Stimulated activated CD4-positive, alpha-beta T cell treated with anti-CD3 and anti-CD28 coated beads, Interleukin-12 subunit alpha, Interleukin-12 subunit beta, amount 100 ng/mL, for 24 hours (primary cell): ENCODE measurements around the gene IGFN1.

Experiments used
- DNase-seq, 2 experiments: peaks; one replicate each; pipeline ENCODE4 v3.0.0-alpha.2; 2020; ENCODE audit warnings: low read depth in 2 of 2

The IGFN1 gene

DNA sequence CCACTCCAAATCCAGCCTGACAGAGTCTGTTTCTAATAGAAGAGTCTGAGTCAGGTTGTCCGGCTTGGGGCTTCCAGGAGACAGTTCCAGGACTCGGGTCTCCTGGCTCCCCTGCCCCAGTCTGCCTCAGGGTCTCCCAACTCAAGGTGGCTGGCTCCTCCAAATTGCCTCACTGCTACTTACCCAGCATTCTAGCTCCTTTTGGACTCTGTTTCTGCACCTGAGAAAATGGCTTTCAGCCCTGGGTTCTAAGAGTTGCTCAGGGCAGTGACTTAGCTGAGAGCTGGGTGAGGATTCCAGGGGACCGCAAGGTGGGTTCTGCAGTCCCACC is 5.5 kb upstream of the IGFN1 start:
- no peak for DNase-seq

DNA sequence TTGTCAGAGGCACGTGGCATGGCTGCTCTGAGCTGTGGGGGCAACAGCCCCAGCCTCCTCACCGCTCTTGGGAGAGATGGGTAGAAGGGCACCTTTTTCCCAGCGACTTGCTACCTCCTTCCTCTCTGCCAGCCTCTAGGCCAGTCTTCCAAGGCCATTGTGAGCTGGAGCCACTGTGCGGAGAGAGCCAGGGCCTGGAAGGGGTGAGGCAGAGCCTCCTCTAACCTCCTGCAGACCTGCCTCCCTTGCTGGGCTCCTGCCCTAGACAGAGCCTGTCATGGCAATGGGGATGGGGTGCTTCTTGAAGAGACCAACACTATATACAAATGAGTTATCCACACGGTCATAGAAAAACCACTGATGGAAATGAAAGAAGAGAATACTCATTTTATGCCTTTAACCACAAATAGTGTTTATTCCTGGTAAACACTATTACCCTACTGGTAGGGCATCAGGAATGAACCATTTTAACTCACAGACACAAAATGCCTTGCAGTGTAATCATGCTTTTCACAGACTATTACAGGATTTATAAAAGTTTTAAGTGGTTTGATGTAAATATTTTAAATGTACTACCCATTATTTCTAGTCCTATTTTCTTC is 5.0 kb upstream of the IGFN1 start:
- no peak for DNase-seq

DNA sequence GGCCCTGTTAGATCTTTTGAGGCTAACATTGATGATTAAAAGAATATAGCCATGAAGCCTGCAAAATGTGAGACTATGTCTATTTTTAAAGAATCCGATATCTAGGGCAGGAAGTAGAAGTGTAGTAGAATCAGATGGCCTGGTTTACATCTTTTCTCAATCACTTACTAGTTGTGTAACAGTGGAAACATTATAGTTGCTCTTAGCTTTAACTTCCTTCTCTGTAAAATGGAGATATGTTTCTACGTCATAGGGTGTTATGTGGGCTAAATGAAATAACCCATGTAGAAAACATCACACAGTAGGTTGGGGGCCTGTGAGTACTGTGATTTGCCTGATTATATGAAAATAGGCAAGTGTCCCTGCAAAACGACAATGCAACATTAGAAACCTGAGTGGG is 4.4 kb upstream of the IGFN1 start:
- DNase-seq: no peak

DNA sequence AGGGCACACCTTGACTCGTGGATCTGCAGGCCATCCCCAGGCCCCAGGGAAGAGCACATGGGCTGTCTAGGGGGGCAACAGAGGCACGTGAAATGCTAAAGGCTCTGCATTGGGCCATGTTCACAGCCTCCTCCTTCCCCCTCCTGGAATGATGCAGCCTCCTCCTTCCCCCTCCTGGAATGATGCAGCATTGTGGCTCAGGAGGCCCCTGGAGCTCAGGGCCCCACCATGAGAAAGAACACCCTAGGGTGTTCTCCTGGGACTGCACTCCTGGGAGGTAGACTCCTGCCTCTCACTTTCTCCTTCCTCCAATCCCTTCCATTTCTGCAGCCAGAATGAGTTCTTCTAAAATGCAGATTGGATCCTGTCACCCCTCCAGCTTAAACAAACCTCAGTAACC is 1.5 kb upstream of the IGFN1 start:
- DNase-seq: no peak

DNA sequence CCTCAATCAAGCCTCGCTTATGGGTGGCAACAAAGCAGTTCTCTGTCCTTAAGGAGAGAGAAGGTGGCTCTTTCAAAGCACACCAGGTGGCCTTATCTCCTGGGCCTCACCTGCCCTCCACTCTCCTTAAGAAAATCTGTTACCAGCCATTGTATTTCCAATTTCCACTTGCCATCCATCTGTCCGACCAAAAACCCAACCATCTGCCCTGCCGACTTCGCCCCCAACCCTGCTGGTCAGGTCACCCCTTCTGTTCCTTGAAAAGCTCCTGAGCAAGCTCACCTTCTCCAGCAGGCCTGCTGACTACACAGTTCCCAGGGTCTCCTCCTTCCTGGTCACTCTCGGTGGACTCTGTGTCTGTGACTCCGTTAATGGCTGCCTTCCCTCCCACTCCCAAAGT is 619 bp upstream of the IGFN1 start:
- no peak for DNase-seq

DNA sequence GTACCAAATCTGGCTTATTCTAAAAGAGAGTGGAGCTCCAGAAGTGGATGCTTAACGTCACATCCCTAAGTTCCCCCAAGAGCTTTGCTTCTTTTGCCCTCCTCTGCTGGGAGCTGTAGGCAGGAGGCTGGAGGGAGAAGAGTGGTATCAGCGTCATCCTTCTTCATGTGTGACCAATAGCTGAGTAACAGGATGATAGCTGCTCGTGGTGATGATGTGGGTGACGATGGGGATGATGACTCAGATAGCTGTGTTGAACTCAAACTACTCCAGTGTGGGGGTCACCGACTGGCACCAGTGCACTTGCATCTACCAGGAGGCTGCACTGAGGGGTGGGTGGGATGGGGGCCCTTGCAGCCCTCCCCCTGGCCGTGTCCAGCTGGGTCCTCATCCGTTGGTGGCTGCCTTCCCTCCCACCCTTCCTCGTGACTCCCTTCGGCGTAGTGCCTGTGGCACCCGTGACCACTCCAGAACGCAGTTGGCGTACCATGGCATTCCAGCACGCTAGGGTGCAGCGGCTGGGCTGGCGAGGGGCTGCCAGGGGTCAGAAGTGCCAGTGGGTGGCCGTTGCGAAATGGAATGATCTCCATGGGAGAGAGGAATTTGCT is 1.1 kb downstream of the IGFN1 start:
- peak; percentile 9 to 35 for DNase-seq

DNA sequence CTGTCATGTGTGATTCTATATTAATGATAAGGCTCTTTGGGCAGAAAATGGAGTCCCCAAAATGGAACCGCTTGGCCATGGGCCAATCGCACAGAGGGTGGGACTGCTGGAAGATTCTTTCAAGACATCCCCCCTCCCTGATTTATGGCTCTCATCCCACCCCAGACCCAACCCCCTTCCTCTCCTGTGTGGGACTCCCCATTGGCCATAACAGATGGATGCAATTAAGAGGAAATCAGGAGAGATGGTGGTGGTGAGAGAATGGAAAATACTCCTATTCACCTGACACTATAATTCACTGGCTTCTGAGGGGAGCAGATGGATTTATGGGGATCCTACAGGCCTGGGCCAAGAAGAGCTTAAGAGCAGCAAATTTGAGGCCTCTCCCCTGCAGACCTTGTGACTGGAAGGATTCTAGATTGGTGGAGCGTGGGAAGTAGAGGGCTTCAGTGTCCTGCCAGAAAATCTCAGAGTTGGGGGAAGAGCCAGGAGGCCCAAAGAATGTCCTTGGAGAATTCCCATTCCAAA is 1.7 kb downstream of the IGFN1 start:
- no peak for DNase-seq

DNA sequence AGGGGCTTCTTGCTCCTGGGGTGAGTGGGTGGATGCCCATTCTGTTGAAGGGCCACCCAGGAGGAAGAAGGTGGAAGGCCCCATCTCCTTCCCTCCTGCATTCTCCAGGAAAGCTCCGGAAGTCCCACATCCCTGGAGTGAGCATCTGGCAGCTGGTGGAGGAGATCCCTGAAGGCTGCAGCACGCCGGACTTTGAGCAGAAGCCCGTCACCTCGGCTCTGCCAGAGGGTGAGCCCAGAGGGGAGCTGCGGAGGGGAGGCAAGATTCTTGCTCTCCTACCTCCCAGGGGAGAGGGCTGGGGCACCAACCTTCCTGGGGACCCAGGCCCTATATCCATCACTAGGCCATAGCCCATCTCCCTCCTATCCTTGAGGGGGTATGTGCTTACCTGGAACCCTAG is 3.4 kb downstream of the IGFN1 start:
- no peak for DNase-seq

DNA sequence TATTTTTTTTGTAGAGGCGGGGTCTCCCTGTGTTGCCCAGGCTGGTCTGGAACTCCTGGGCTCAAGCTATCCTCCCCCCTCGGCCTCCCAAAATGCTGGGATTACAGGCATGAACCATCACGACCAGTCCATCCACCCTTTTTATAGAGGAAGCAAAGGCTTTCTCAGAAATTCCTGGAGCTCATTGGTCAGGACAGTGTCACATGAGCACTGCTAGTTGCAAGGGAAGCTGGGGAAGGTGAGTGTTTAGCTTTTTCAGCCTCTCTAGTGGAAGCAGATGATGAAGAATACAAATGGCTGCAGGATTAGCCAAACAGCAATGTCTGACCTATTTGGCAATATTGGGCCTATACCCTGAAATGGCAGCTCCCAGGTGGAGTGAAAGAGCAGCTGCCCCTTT is 8.0 kb downstream of the IGFN1 start:
- DNase-seq: no peak

DNA sequence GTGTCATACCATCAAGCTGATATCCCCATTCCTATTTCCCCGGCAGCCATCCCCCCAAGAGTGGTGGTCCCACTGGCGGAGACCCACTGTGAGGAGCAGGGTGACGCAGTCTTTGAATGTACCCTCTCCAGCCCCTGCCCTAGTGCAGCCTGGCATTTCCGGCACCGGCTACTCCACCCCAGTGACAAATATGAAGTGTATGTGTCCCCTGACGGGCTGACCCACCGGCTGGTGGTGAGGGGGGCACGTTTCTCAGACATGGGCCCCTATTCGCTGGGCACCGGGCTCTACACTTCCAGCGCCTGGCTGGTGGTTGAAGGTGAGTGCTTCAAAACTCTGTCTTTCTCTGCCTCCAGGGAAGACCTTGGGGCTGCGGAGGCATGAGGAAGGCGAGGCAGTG is 14.4 kb downstream of the IGFN1 start:
- DNase-seq: no peak

DNA sequence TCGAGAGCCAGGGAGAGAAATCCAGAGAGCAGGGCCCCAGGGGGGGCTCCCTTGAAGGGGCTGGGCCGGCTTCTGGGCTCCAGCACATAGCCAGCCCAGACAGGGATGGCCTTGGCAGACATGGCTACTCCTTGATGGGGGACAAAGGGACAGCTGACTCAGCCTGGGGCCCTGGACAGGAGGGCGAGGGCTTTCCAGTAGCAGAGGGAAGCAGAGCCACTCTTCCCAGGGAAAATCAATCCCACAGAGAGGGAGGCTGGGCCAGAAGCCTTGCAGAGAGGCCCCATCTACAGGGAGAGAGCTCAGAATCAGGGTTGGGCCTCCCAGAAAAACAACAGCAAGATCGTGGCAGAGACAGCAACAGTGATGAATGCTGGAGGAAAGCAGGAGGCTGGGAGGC is 15.6 kb downstream of the IGFN1 start:
- DNase-seq: no peak

DNA sequence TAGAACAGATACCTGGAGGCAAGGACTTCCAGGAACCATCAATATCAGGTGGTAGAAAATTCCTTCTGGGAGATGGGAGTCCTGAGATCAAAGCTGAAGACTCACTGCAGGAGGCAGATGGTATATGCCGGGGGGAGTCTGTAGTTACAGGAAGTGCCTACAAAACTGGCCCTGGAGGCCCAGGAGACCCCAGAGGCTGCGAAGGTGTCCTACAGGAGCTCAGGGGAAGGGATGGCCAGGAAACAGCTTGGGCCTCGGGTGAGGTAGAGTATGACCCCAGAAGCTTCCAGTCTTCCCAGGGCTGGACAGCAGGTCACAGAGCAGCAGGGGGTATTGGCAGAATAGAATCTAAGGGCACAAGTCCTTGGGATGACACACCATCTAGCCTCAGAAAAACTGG is 16.4 kb downstream of the IGFN1 start:
- DNase-seq: no peak

DNA sequence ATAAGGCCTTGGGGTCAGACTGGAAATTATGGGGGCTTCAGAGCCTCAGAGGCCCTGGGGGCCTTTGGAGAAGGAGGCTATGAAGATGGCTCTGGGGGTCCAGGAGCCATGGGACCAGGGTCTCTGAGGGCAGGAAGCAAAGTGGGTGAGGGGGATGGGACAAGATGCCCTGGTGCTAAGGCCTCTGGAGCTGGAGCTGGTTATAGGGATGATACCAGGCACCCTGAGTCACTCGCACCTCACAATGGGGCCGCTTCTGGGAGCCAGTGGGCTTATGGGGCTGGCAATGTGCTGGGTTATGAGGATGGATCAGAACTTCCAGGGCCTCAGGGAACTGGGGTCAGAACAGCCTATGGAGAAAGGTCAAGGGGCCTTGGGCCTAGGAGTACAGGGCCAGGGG is 17.6 kb downstream of the IGFN1 start:
- DNase-seq: no peak

DNA sequence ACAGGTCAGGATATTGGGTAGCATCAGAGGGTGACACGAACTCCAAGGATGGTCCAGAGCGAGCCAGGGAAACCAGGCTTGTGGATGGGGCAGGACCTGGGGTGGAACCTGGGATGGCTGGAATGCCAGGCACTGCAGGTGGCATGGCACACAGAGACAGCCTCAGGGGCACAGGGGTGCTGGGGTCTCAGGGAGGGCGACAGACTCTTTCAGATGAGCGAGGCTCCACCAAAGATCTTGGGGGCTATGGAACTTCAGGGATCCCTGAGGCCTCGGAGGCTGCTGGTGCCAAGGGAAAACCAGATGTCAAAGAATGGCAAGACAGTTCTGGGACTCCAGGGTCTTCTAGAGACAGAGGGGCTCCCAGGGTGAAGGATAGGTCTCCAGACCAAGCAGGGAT is 21.4 kb downstream of the IGFN1 start:
- DNase-seq: no peak

DNA sequence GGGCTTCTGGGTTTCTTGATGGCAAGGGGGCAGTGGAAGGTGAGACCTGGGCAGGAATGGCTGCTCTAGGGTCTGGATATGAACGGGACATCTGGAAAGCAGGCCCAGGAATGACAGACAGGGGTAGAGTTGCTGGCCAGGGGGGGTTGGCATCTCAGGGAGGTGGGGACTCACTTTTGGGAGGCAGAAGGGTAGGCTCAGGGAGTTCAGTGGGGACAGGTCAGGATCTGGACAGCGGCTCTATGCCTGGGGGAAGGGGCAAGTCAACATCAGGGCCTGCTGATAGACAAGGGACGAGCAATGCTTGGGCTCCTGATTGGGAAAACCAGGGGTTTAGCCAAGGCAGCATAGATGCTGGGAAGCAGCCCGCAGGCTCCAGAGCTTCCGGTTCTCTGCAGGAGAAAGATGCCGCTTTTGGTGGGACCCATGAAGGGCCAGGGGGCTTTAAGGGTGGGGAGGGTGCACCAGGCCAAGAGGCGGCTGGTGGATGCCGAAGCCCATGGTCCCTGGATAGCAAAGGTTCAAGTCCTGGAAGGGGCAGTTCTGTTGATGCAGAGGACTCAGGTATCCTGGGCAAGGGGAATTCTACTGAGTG is 21.9 kb downstream of the IGFN1 start:
- DNase-seq: no peak

DNA sequence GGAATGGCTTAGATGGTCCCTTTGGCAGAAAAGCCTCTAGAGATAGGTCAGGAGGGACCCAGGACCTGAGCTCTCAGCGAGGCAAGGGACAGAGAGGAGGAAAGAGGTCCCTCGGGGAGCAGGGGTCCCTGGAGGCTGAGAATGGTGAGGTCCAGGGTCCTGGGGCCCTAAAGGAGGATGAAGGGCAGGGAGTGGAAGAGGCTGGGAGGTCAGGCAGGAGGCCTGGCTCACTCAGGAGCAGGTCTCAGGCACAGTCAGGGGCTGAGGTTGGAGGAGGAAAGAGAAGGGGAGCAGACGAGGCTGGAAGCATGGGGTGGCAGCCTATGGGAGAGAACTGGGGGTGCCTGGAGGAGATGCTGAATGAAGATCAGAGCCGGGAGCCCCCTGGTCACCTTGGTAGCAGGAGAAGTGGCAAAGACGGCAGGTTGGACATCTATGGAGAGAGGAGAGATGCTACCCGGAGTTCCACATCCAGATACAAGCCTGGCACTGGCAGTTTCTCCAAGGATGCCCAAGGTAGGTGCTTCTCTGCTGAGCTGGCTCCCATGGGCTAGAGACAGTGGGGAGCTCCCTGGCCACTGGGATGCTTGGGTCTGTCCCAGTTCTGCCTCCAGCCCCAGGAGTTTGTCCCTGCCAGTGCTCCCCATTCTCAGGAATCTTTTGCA is 22.6 kb downstream of the IGFN1 start:
- no peak for DNase-seq

DNA sequence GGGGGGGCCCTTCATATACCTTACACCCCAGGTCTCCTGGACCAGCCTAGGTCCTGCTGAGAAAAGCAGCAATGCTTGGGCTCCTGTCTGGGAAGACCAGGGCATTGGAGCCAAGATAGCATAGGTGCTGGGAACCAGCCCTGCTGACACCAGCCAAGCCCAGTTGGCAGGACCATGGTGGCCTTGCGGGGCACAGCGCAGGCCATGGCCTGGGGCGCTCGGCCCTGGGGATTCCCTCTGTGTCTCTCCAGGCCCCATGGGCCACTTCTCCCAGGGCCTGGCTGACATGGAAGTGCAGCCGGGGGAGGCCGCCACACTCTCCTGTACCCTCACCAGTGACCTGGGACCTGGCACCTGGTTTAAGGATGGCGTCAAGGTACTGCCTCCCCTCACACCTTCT is 23.3 kb downstream of the IGFN1 start:
- no peak for DNase-seq

DNA sequence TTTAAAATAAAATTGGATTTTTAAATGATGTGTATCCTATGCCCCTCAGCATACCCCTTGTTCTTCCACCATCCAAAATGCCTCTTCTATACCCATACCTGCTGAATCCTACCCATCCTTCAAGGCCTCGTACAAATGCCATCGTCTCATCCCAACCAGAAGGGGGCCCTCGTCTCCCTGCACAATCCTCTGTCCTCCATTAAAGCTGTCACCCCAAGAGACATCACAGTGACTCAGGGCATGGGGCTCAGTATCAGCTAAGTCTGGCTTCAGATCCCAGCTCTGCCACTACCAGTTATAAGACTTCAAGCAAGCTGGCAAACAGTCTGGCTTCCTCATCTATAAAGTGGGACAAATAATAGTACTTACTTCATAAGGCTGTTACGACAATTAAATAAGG is 23.8 kb downstream of the IGFN1 start:
- DNase-seq: no peak

DNA sequence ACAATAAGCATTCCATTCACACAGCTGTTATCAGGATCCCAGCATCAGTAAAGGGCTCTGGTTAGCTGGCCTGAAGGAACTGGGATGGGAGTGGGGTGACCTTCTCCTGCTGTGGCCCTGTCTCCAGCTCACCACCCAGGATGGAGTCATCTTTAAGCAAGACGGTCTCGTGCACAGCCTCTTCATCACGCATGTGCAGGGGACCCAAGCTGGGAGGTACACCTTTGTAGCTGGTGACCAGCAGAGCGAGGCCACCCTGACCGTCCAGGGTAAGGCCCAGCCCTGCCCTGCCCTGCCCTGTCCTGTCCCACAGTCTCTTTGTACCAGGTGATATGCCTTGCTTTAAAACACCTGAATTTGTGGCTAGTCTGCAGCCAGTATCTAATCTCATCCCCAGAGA is 24.3 kb downstream of the IGFN1 start:
- no peak for DNase-seq

DNA sequence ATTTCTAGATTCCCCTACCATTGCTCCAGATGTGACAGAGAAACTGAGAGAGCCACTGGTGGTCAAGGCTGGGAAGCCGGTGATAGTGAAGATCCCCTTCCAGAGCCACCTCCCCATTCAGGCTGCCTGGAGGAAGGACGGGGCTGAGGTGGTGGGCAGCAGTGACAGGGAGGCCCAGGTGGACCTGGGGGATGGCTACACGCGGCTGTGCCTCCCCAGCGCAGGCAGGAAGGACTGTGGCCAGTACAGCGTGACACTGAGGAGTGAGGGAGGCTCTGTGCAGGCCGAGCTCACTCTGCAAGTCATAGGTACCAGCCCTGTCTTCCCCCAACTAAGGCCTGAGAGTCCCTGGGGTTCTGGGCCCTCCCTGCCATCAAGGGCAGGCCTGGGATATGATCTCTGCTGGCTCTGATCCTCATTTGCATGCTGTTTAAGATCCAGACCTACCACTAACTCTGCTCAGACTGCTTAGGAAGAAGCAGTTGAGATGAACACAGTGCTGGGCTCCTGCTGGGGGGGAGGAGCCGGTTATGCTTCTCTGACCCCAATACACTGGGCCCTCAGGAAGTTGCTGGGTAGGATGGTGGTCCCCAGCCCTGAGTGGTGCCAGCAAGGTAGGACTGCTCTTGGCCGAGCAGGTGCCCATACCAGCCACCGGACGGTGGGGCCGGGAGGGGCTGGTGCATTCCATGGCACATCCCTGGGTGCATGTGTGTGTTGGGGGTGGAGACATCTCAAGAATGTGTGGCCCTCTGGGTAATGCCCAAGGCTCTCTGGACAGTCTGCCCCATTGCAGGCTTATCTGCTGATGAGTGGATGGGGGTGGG is 25.1 kb downstream of the IGFN1 start:
- DNase-seq: no peak

DNA sequence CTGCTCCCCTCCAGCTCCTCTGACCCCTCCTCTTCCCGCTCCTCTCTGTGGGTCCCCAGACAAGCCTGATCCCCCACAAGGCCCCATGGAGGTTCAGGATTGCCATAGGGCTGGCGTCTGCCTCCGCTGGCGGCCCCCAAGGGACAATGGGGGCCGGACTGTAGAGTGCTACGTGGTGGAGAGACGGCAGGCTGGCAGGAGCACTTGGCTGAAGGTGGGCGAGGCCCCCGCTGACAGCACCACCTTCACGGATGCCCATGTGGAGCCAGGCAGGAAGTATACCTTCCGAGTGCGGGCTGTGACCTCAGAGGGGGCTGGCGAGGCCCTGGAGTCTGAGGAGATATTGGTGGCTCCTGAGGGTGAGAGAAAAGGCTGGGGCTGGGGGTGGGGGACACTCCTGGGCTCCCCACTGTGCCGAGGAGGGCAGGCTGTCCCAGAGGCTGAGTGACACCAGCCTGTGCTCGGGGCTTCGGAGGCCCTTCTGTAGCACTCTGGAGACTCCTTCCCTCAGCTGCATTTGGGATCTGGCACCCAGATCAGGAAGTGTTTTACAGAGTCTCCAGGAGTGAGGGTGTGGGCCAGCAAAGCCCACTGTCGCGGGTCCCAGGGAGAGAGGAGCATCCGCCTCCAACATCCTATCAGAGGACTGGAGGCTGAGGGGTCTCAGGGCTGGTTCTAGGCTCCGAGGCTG is 25.9 kb downstream of the IGFN1 start:
- no peak for DNase-seq

DNA sequence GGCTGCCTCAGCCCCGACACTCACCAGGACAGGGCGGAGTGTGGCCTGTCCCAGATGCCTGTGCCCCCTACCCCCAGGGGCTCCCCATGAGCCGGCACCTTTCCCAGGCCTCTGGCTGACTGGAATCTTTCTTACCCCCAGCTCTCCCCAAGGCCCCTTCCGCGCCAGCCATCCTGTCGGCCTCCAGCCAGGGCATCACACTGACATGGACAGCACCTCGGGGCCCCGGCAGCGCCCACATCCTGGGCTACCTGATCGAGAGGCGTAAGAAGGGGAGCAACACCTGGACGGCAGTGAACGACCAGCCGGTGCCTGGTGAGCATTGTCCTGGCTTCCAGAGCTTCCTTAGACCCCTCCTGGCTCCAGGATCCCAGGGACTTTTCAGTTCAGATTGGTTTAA is 26.5 kb downstream of the IGFN1 start:
- no peak for DNase-seq
